ENCODE data around the gene TRIM74. TPM values are rescaled to one million over a fixed set of nuclear protein-coding genes. Genes with fewer than 3 reads are reported as not detected.

The TRIM74 gene
- total RNA-seq, 2 experiments from 2014 or later, result 4.1 to 4.4 TPM

Other genes starting within 250 kb of the TRIM74 start
- 1 to 10 TPM; 3.6 to 4.0 TPM for gene TYW1B, start 141.3 kb downstream of the TRIM74 start, total RNA-seq
- 10 to 100 TPM; 66.2 to 67.9 TPM for gene POM121, start 44.4 kb downstream of the TRIM74 start, total RNA-seq
- gene SPDYE8, start 60.3 kb upstream of the TRIM74 start, total RNA-seq, result not detected
- not detected for gene SPDYE11, start 88.4 kb upstream of the TRIM74 start, total RNA-seq
- gene SPDYE9, start 116.6 kb upstream of the TRIM74 start, total RNA-seq, result not detected